NB4 (cell line): ENCODE results near the gene ADGRB3.

Source experiments
- DNase-seq: peaks from one replicate; pipeline ENCODE4 v3.0.0; 2010; ENCODE audit warnings: low read depth
- H3K4me3 ChIP-seq: one replicate; pipeline ENCODE4 v1.5.1; 2011; ENCODE audit warnings: mild to moderate bottlenecking, low read depth, low read length, moderate library complexity
- MYC ChIP-seq: IDR thresholded peaks from 2 replicates; pipeline ENCODE4 v1.6.1; 2011; ENCODE audit warnings: low read depth, low read length
- POLR2A ChIP-seq: IDR thresholded peaks from 2 replicates; pipeline ENCODE4 v1.6.1; 2011; ENCODE audit warnings: mild to moderate bottlenecking; ENCODE audit not compliant: insufficient read length; ENCODE audit errors: extremely low read depth
- TF ChIP-seq, protein P1 (sequence below): IDR thresholded peaks from one replicate; pipeline ENCODE4 v1.5.1; 2012; ENCODE audit warnings: low read depth, low read length
- TF ChIP-seq, protein P2 (sequence below): IDR thresholded peaks from 2 replicates; pipeline ENCODE4 v1.6.1; 2011; ENCODE audit warnings: low read depth, low read length

ADGRB3 gene

DNA sequence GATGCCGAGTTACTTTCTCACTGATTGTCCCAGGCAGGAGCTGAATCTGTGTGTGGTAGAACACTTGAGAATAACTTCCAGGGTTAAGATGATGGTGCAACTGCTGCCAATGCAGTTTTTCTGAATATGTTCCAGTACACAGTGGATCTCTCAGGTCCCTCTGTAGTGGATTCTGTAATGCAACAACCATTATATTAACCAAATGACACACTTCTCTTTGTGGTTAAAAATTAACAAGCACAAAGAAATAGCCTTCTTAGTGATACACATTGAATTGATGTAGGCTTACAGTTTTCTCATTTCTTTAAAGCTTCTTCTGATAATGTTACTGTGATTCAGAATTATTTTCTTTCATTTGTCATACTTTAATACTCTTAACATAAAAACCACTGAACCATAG is 383.8 kb downstream of the ADGRB3 start:
- no peak for DNase-seq
- H3K4me3 ChIP-seq = no peak overlapping the region
- TF ChIP-seq, protein P1, sequence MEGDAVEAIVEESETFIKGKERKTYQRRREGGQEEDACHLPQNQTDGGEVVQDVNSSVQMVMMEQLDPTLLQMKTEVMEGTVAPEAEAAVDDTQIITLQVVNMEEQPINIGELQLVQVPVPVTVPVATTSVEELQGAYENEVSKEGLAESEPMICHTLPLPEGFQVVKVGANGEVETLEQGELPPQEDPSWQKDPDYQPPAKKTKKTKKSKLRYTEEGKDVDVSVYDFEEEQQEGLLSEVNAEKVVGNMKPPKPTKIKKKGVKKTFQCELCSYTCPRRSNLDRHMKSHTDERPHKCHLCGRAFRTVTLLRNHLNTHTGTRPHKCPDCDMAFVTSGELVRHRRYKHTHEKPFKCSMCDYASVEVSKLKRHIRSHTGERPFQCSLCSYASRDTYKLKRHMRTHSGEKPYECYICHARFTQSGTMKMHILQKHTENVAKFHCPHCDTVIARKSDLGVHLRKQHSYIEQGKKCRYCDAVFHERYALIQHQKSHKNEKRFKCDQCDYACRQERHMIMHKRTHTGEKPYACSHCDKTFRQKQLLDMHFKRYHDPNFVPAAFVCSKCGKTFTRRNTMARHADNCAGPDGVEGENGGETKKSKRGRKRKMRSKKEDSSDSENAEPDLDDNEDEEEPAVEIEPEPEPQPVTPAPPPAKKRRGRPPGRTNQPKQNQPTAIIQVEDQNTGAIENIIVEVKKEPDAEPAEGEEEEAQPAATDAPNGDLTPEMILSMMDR = no peak
- TF ChIP-seq, protein P2, sequence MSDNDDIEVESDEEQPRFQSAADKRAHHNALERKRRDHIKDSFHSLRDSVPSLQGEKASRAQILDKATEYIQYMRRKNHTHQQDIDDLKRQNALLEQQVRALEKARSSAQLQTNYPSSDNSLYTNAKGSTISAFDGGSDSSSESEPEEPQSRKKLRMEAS = no peak
- TF ChIP-seq MYC = no peak
- TF ChIP-seq POLR2A = no peak

DNA sequence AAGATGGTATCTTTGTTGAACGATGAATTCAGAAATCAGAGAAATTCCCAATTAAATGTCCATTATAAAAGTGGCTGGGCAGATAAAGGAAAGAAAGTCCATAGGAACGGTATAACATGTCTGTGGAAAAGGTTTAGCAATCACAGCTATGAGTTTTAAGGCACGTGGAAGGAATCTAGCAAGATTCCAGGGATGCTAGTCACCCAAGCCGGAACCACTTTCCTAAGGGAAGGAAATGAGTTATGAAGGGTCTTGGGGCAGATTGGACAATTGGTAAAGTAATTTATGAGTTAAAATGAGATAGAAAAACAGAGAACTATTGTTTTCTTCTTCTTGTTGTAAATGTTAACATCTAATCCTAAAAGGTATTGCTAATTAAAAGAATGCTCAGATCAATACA is 384.8 kb downstream of the ADGRB3 start:
- no peak overlapping the region for H3K4me3 ChIP-seq
- DNase-seq = no peak
- TF ChIP-seq, protein P1 = no peak
- TF ChIP-seq MYC = no peak
- TF ChIP-seq POLR2A = no peak
- TF ChIP-seq, protein P2 = no peak

DNA sequence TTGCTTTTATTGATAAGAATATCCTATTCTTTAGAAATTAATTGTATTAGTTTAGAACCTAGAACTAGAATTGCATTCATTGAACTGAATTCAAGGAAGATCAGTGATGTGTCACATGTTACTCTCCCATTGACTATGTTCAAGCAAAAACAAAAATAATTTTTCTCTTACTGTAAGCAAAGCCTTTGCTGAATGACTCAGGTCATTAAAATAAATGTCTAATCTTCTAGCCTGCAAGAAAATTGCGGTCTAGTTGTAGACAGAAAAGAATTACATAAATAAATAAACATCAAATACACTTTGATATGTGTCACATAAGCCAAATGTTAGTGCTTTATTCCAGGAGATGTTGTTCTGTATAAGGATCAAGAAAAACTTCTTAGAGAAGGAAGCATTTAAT is 387.9 kb downstream of the ADGRB3 start:
- DNase-seq = no peak
- no peak overlapping the region for H3K4me3 ChIP-seq
- TF ChIP-seq MYC = no peak
- no peak for TF ChIP-seq POLR2A
- TF ChIP-seq, protein P2 = no peak
- TF ChIP-seq, protein P1 = no peak

DNA sequence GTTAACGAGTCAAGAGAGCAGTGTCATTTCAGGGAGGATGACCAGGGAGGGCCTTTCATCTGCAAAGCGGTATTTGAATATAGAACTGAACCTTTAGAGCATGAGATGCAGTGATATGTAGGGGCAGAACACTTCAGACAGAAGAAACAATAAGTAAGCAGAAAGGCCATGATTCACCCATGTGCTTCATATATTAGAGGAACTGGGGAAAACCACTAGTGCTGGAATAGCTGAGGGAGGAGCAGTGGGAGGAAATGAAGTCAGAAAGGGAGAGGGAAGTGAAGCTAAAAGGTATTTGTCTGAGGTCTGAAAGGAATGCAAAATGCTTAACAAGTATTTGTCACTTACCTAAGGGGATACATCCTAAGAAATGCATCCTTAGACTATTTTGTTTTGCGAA is 391.2 kb downstream of the ADGRB3 start:
- DNase-seq = peak; percentile 20
- no peak overlapping the region for H3K4me3 ChIP-seq
- TF ChIP-seq POLR2A (no peak), MYC (no peak)
- TF ChIP-seq, protein P1 = no peak
- TF ChIP-seq, protein P2 = no peak

DNA sequence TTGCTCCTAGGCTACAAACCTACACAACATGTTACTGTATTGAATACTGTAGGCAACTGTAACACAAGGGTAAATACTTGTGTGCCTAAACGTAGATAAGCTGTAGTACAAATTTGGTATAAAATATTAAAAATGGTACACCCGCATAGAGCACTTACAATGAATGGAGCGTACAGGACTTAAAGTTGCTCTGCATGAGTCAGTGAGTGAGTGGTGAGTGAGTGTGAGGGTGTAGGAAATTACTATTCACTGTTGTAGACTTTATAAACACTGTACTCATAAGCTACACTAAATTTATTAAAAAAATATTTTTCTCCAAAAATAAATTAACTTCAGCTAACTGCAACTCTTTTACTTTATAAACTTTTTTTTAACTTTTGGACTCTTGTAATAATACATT is 391.6 kb downstream of the ADGRB3 start:
- TF ChIP-seq POLR2A (no peak), MYC (no peak)
- TF ChIP-seq, protein P2 = no peak
- TF ChIP-seq, protein P1 = no peak
- H3K4me3 ChIP-seq = no peak overlapping the region
- DNase-seq = no peak

DNA sequence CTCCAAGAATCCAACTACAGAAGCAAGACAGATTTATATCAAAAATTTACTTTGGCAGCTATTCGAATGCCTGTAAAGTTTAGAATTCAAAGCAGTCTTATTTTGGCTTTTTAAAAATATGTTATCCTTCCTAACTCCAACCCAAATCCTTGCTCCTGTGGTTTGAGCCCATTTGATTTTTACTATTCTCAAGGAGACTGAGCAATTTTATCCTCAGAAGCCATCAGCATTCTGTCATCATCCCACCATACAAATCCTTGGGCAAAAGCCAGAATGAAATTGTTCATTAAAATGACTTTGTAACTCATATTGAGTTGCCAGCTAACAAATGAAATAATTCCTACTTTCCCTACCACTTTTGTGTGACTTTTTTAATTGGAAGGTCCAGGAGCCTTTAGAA is 392.8 kb downstream of the ADGRB3 start:
- no peak for DNase-seq
- TF ChIP-seq, protein P2 = no peak
- TF ChIP-seq, protein P1 = no peak
- no peak for TF ChIP-seq POLR2A
- no peak for TF ChIP-seq MYC
- no peak overlapping the region for H3K4me3 ChIP-seq
